SK-N-MC (cell line): Measurements from ENCODE around the gene CDKN2B-AS1.

Source experiments
- DNase-seq: peaks from one replicate; pipeline ENCODE4 v3.0.0-alpha.2; 2011; ENCODE audit warnings: low read depth, low spot score
- H3K27ac ChIP-seq: fragments of 200-600 bp; sonication (generic); 2 replicates; pipeline ENCODE4 v1.5.1; 2016; ENCODE audit warnings: mixed run types
- H3K36me3 ChIP-seq: fragments of 200-600 bp; sonication (generic); 2 replicates; pipeline ENCODE4 v1.6.1; 2017; ENCODE audit warnings: antibody characterized with exemption, low read length, mixed read lengths; ENCODE audit not compliant: insufficient read depth
- H3K4me3 ChIP-seq: fragments of 200-600 bp; sonication (generic); 2 replicates; pipeline ENCODE4 v1.5.1; 2016
- H3K9ac ChIP-seq: fragments of 200-600 bp; sonication (generic); 2 replicates; pipeline ENCODE4 v1.8.0; 2017; ENCODE audit warnings: mixed run types, mixed read lengths; ENCODE audit not compliant: insufficient read length
- H3K9me3 ChIP-seq: fragments of 200-600 bp; sonication (generic); 2 replicates; pipeline ENCODE4 v1.6.1; 2017; ENCODE audit warnings: low read depth, mild to moderate bottlenecking, antibody characterized with exemption, low read length, moderate library complexity, mixed read lengths
- EZH2 ChIP-seq: fragments of 200-600 bp; sonication (generic); IDR thresholded peaks from one replicate; pipeline ENCODE4 v1.6.1; 2017; ENCODE audit warnings: antibody characterized with exemption
- FOXP2 ChIP-seq: optimal IDR thresholded peaks from 2 replicates; pipeline ENCODE3; 2011; ENCODE audit warnings: mild to moderate bottlenecking, moderate library complexity; ENCODE audit not compliant: insufficient read depth; ENCODE audit errors: extremely low read length, control extremely low read depth
- POLR2AphosphoS5 ChIP-seq: IDR thresholded peaks from 2 replicates; pipeline ENCODE4 v1.6.1; 2012; ENCODE audit warnings: mild to moderate bottlenecking, low read depth, low read length, borderline replicate concordance

CDKN2B-AS1 gene

GRCh38 chr9:22100626-22101025, 106.0 kb downstream of the CDKN2B-AS1 start:
- H3K9me3 ChIP-seq = no peaks in the 10 kb centered on the region
- no peak for DNase-seq
- H3K27ac ChIP-seq = no peak overlapping the region
- H3K36me3 ChIP-seq = peaks cover 6% of the 10 kb centered on the region; the same call in 1 of the 2 replicates
- TF ChIP-seq FOXP2 = no peak
- TF ChIP-seq EZH2 = no peak
- no peak for TF ChIP-seq POLR2AphosphoS5
- H3K9ac ChIP-seq = no peak overlapping the region
- no peak overlapping the region for H3K4me3 ChIP-seq

GRCh38 chr9:22102146-22103053, 107.8 kb downstream of the CDKN2B-AS1 start:
- no peaks in the 10 kb centered on the region for H3K9me3 ChIP-seq
- DNase-seq = no peak
- peak overlapping the region; percentile 52; the same call in 1 of the 2 replicates for H3K27ac ChIP-seq
- no peak overlapping the region for H3K4me3 ChIP-seq
- no peak overlapping the region for H3K9ac ChIP-seq
- TF ChIP-seq FOXP2 = no peak
- TF ChIP-seq EZH2 = no peak
- no peak for TF ChIP-seq POLR2AphosphoS5
- H3K36me3 ChIP-seq = peaks cover 6% of the 10 kb centered on the region; the same call in 1 of the 2 replicates

GRCh38 chr9:22103685-22104575, 109.3 kb downstream of the CDKN2B-AS1 start:
- H3K27ac ChIP-seq = peak overlapping the region; percentile 71

GRCh38 chr9:22105005-22105722, 110.6 kb downstream of the CDKN2B-AS1 start:
- no peak overlapping the region for H3K4me3 ChIP-seq
- H3K9me3 ChIP-seq = no peaks in the 10 kb centered on the region
- no peak for DNase-seq
- H3K36me3 ChIP-seq = peaks cover 6% of the 10 kb centered on the region; the same call in 1 of the 2 replicates
- TF ChIP-seq POLR2AphosphoS5 = no peak
- TF ChIP-seq EZH2 = no peak
- TF ChIP-seq FOXP2 = no peak
- no peak overlapping the region for H3K27ac ChIP-seq
- H3K9ac ChIP-seq = no peak overlapping the region

More at GRCh38 chr9:22103685-22104575, 109.3 kb downstream of the CDKN2B-AS1 start:
- Histone ChIP-seq H3K9ac (no peak overlapping the region), H3K36me3 (peaks cover 6% of the 10 kb centered on the region; the same call in 1 of the 2 replicates), H3K9me3 (no peaks in the 10 kb centered on the region), H3K4me3 (no peak overlapping the region)
- DNase-seq = no peak
- no peak for TF ChIP-seq FOXP2
- TF ChIP-seq EZH2 = no peak
- no peak for TF ChIP-seq POLR2AphosphoS5

GRCh38 chr9:22107202-22108045, 112.8 kb downstream of the CDKN2B-AS1 start:
- Histone ChIP-seq H3K36me3 (peaks cover 3% of the 10 kb centered on the region; the same call in 1 of the 2 replicates), H3K9ac (no peak overlapping the region), H3K9me3 (no peaks in the 10 kb centered on the region), H3K27ac (no peak overlapping the region), H3K4me3 (no peak overlapping the region)
- TF ChIP-seq POLR2AphosphoS5 (no peak), EZH2 (no peak), FOXP2 (no peak)
- no peak for DNase-seq

GRCh38 chr9:22108581-22109370, 114.2 kb downstream of the CDKN2B-AS1 start:
- Histone ChIP-seq H3K9me3 (no peaks in the 10 kb centered on the region), H3K27ac (no peak overlapping the region), H3K4me3 (no peak overlapping the region), H3K9ac (no peak overlapping the region), H3K36me3 (peaks cover 3% of the 10 kb centered on the region; the same call in 1 of the 2 replicates)
- TF ChIP-seq FOXP2 (no peak), POLR2AphosphoS5 (no peak), EZH2 (no peak)
- no peak for DNase-seq
